ENCODE results near the gene SPEN.

DNA sequence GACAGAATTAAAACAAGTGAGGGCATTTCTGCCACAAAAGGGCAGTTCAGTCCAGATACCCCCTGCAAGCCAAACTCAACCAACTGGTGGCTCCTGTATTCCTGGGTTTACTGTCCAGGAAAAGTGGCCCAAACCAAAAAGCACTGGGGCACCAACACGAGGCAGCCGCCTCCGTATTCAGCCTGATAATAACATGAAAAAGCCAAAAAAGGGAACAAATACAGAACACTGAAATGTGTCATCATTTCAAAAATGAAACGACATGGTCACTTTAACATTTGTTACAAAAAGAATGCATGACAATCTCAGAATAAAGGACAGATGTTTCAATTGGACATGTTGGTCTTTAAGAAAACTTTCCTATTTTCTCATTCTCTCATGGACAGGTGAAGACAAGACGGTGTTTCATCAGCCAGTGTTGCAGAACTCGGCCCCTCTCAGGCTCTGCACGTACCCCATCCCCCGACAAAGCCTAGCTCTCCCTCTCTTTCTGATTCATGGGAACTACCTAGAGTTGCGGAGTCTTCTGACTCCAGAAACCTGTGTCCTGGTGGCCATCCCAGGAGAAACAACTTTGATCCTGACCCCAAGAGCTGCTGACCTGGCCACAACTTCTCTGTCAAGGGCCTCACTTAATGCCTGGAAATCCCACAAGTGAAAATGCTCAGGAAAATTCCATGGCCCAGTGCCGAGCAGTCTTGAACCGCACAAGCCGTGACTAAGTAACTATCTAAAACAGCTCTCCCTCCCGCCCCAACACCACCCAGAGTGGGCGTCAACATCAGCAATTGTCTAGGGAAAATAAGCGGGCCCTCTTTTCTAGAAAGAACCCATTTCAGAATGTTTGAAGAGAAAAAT is 101.3 kb downstream of the SPEN start:
- TF ChIP-seq CTCF (tag by site-specific recombination; IDR thresholded peaks at IDR 0.05) (no peak), ZNF76 (tag by site-specific recombination; IDR thresholded peaks at IDR 0.05; ENCODE audit: borderline replicate concordance, low read depth) (no peak), TCF7L2 (IDR thresholded peaks at IDR 0.05; ENCODE audit: borderline replicate concordance, low read depth, low read length) (no peak), YY1 (tag by site-specific recombination; IDR thresholded peaks at IDR 0.05) (no peak), ZNF777 (tag by site-specific recombination; IDR thresholded peaks at IDR 0.05; ENCODE audit: borderline replicate concordance) (no peak), ZNF513 (tag by site-specific recombination; IDR thresholded peaks at IDR 0.05) (no peak), HOXA7 (CRISPR knock-in tag; IDR thresholded peaks at IDR 0.05; ENCODE audit: borderline replicate concordance) (no peak), SP7 (tag by site-specific recombination; IDR thresholded peaks at IDR 0.05) (no peak), ZNF174 (tag by site-specific recombination; IDR thresholded peaks at IDR 0.05) (no peak), ZBTB44 (tag by site-specific recombination; IDR thresholded peaks at IDR 0.05) (no peak), ZNF404 (tag by site-specific recombination; IDR thresholded peaks at IDR 0.05) (no peak), ZBTB21 (tag by site-specific recombination; IDR thresholded peaks at IDR 0.05) (no peak)
- TF ChIP-seq, protein P1, sequence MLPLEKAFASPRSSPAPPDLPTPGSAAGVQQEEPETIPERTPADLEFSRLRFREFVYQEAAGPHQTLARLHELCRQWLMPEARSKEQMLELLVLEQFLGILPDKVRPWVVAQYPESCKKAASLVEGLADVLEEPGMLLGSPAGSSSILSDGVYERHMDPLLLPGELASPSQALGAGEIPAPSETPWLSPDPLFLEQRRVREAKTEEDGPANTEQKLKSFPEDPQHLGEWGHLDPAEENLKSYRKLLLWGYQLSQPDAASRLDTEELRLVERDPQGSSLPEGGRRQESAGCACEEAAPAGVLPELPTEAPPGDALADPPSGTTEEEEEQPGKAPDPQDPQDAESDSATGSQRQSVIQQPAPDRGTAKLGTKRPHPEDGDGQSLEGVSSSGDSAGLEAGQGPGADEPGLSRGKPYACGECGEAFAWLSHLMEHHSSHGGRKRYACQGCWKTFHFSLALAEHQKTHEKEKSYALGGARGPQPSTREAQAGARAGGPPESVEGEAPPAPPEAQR (tag by site-specific recombination; IDR thresholded peaks at IDR 0.05), result no peak
- TF ChIP-seq, protein P2, sequence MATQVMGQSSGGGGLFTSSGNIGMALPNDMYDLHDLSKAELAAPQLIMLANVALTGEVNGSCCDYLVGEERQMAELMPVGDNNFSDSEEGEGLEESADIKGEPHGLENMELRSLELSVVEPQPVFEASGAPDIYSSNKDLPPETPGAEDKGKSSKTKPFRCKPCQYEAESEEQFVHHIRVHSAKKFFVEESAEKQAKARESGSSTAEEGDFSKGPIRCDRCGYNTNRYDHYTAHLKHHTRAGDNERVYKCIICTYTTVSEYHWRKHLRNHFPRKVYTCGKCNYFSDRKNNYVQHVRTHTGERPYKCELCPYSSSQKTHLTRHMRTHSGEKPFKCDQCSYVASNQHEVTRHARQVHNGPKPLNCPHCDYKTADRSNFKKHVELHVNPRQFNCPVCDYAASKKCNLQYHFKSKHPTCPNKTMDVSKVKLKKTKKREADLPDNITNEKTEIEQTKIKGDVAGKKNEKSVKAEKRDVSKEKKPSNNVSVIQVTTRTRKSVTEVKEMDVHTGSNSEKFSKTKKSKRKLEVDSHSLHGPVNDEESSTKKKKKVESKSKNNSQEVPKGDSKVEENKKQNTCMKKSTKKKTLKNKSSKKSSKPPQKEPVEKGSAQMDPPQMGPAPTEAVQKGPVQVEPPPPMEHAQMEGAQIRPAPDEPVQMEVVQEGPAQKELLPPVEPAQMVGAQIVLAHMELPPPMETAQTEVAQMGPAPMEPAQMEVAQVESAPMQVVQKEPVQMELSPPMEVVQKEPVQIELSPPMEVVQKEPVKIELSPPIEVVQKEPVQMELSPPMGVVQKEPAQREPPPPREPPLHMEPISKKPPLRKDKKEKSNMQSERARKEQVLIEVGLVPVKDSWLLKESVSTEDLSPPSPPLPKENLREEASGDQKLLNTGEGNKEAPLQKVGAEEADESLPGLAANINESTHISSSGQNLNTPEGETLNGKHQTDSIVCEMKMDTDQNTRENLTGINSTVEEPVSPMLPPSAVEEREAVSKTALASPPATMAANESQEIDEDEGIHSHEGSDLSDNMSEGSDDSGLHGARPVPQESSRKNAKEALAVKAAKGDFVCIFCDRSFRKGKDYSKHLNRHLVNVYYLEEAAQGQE (tag by site-specific recombination; IDR thresholded peaks at IDR 0.05), result no peak
